Fibroblast of lung (primary cell): ENCODE data around the gene MPG.

Source experiments
- CTCF ChIP-seq, 2 donors: IDR thresholded peaks in 1 of 2; conservative IDR thresholded peaks in 1 of 2; 1 replicate in 1 of 2; 2 replicates in 1 of 2; pipeline ENCODE4 v1.5.1; 2011 to 2012; ENCODE audit warnings: low read length in 2 of 2, control low read depth in 1 of 2, inconsistent platforms in 1 of 2, low read depth in 1 of 2, mild to moderate bottlenecking in 1 of 2
- EZH2 ChIP-seq: IDR thresholded peaks from 2 replicates; pipeline ENCODE4 v1.5.1; 2012; ENCODE audit warnings: low read length, control low read depth, mild to moderate bottlenecking; ENCODE audit errors: missing control alignments

- TF ChIP-seq CTCF (conservative IDR thresholded peaks at IDR 0.05 in 1 of 2, IDR thresholded peaks at IDR 0.05 in 1 of 2; ENCODE audit: low read depth in 1 of 2, low read length in 2 of 2) (no peak), EZH2 (no peak)
Measured at GRCh38 chr16:76535-77272, 1.3 kb upstream of the MPG start.
